Ishikawa (cell line): ENCODE results near the gene TOR1AIP2.

Experiments used
- EP300 ChIP-seq: IDR thresholded peaks from 2 replicates; pipeline ENCODE4 v1.6.1; 2012; ENCODE audit warnings: borderline replicate concordance
- NFIC ChIP-seq: IDR thresholded peaks from 2 replicates; pipeline ENCODE4 v1.6.1; 2012
- TCF12 ChIP-seq: IDR thresholded peaks from 2 replicates; pipeline ENCODE4 v1.6.1; 2012; ENCODE audit warnings: low read depth
- USF1 ChIP-seq: IDR thresholded peaks from 2 replicates; pipeline ENCODE4 v1.6.1; 2012
- YY1 ChIP-seq: IDR thresholded peaks from 2 replicates; pipeline ENCODE4 v1.6.1; 2012; ENCODE audit warnings: low read depth

GRCh38 chr1:179848233-179848632 lies 29.4 kb downstream of the TOR1AIP2 start:
- TF ChIP-seq TCF12, result no peak
- no peak for TF ChIP-seq NFIC
- TF ChIP-seq EP300, result no peak
- no peak for TF ChIP-seq YY1
- TF ChIP-seq USF1, result no peak
